HepG2 (cell line): ENCODE results near the gene CDK13. TPM values are rescaled to one million over a fixed set of nuclear protein-coding genes. Genes with fewer than 3 reads are reported as not detected.

Experiments used
- ATAC-seq: fragments of 200-7000 bp; cut with Tn5 transposase; 3 replicates; pipeline ENCODE4 v1.9.1; 2020; ENCODE audit warnings: mild to moderate bottlenecking, moderate library complexity
- BruUV-seq: library from RNA; stranded (reverse); fragments of 400-500 nt; replicated peaks from 2 replicates; lab custom pipeline; 2021; lab: Mats Ljungman, UMichigan
- CTCF ChIA-PET: fragments of 300-600 bp; formaldehyde crosslinking; extraction: SDS; loops from one replicate; lab custom pipeline; 2021; ENCODE audit warnings: low total read pairs, inconsistent platforms, low intra/inter-chr PET ratio; lab: Yijun Ruan, JAX
- POLR2A ChIA-PET: fragments of 350-600 bp; sonication (Branson Sonifier 250); formaldehyde crosslinking; loops from one replicate; lab custom pipeline; 2020; ENCODE audit warnings: antibody characterized with exemption, inconsistent platforms; lab: Yijun Ruan, JAX
- DNase-seq: peaks from one replicate; pipeline ENCODE4 v3.0.0-alpha.2; 2015; ENCODE audit warnings: low spot score
- FAIRE-seq: peaks from 3 replicates; lab custom pipeline; 2011; peaks lifted over from hg19 to GRCh38; lab: Jason Lieb, UNC
- H2AFZ ChIP-seq: one replicate; pipeline ENCODE4 v1.6.1; 2011; ENCODE audit warnings: low read length, inconsistent platforms
- H3K27ac ChIP-seq: fragments of 300-600 bp; 3 replicates; pipeline ENCODE4 v1.8.0; 2011; ENCODE audit warnings: mixed run types, mild to moderate bottlenecking, mixed read lengths, low read length, inconsistent platforms; ENCODE audit not compliant: insufficient read depth; ENCODE audit errors: extremely low read length
- H3K27me3 ChIP-seq, 2 experiments: fragments of 200-600 bp in 1 of 2; 2 replicates in 1 of 2; 3 replicates in 1 of 2; pipeline versions ENCODE4 v1.6.0 to v1.8.0; 2011; ENCODE audit warnings: low read length in 2 of 2, mild to moderate bottlenecking in 2 of 2, moderate library complexity in 2 of 2, inconsistent platforms in 1 of 2; ENCODE audit not compliant: insufficient read depth in 2 of 2, control insufficient read depth in 1 of 2
- H3K36me3 ChIP-seq, 2 experiments: fragments of 200-600 bp in 1 of 2; replicated peaks in 1 of 2; 2 replicates in 1 of 2; 3 replicates in 1 of 2; pipeline versions ENCODE4 v1.5.1 to v1.8.0; 2011; ENCODE audit warnings: low read length in 2 of 2, inconsistent platforms in 1 of 2; ENCODE audit not compliant: insufficient read depth in 2 of 2, control insufficient read depth in 1 of 2
- H3K4me1 ChIP-seq: 2 replicates; pipeline ENCODE4 v1.5.1; 2012; ENCODE audit warnings: low read length, inconsistent platforms; ENCODE audit not compliant: insufficient read depth
- H3K4me2 ChIP-seq: 2 replicates; pipeline ENCODE4 v1.6.0; 2011; ENCODE audit warnings: low read depth, low read length, inconsistent platforms
- H3K4me3 ChIP-seq, 3 experiments: fragments of 200-600 bp in 1 of 3; sonication (generic), shearing (Covaris generic) in 1 of 3; replicated peaks in 1 of 3; 2 replicates each; pipeline ENCODE4 v1.5.1; 2011 to 2016; ENCODE audit warnings: low read length in 3 of 3, inconsistent platforms in 2 of 3, low read depth in 2 of 3, mild to moderate bottlenecking in 2 of 3, control low read depth in 1 of 3, mixed read lengths in 1 of 3; ENCODE audit not compliant: insufficient read depth in 1 of 3
- H3K79me2 ChIP-seq: one replicate; pipeline ENCODE4 v1.6.1; 2011; ENCODE audit warnings: low read length, inconsistent platforms; ENCODE audit not compliant: insufficient read depth
- H3K9ac ChIP-seq: 2 replicates; pipeline ENCODE4 v1.6.0; 2011; ENCODE audit warnings: mild to moderate bottlenecking, low read depth, low read length, inconsistent platforms; ENCODE audit not compliant: insufficient read depth
- H3K9me3 ChIP-seq: 2 replicates; pipeline ENCODE4 v1.5.1; 2012; ENCODE audit warnings: mild to moderate bottlenecking, low read length
- H4K20me1 ChIP-seq: 2 replicates; pipeline ENCODE4 v1.6.0; 2011; ENCODE audit warnings: inconsistent platforms, mild to moderate bottlenecking, low read length, moderate library complexity; ENCODE audit not compliant: insufficient read depth
- ERF ChIP-seq: IDR thresholded peaks from 2 replicates; pipeline ENCODE4 v1.6.1; 2018; ENCODE audit warnings: missing biosample characterization, missing genetic modification reagents
- KLF13 ChIP-seq: sonication (generic); formaldehyde crosslinking; IDR thresholded peaks from 2 replicates; pipeline ENCODE4 v1.4.0; 2020; ENCODE audit warnings: mild to moderate bottlenecking, missing genetic modification reagents
- KLF15 ChIP-seq: sonication (generic); formaldehyde crosslinking; IDR thresholded peaks from 2 replicates; pipeline ENCODE4 v1.8.1; 2023; ENCODE audit warnings: borderline replicate concordance, mild to moderate bottlenecking, inconsistent platforms, missing genetic modification reagents, mixed read lengths
- KMT2A ChIP-seq: sonication (generic); formaldehyde crosslinking; IDR thresholded peaks from 2 replicates; pipeline ENCODE4 v1.4.0; 2020; ENCODE audit warnings: missing genetic modification reagents
- SMAD1 ChIP-seq: sonication (generic); formaldehyde crosslinking; IDR thresholded peaks from 2 replicates; pipeline ENCODE4 v1.4.0; 2020; ENCODE audit warnings: missing genetic modification reagents, low read depth, mild to moderate bottlenecking, borderline replicate concordance
- ZNF468 ChIP-seq: sonication (generic); formaldehyde crosslinking; IDR thresholded peaks from 2 replicates; pipeline ENCODE4 v1.8.0; 2022; ENCODE audit warnings: mild to moderate bottlenecking, moderate library complexity, missing genetic modification reagents
- ZNF547 ChIP-seq: sonication (generic); formaldehyde crosslinking; IDR thresholded peaks from 2 replicates; pipeline ENCODE4 v1.5.1; 2020; ENCODE audit warnings: mild to moderate bottlenecking, missing genetic modification reagents
- WGBS: methylation state at CpG from one replicate; pipeline ENCODE4 v1.1.6; 2017; ENCODE audit warnings: low lambda C conversion rate; 5-methylcytosine and 5-hydroxymethylcytosine counted together
- in situ Hi-C: cut with HindIII; loops from 2 replicates; pipeline ENCODE4 v1.10.0; 2017; ENCODE audit warnings: low pct_unique_long_range_greater_than_20kb; ENCODE audit not compliant: extremely low pct_ligation_motif_present
- intact Hi-C: fragments of 100-400 bp; cut with micrococcal nuclease; formaldehyde crosslinking; loops from one replicate; pipeline ENCODE4 v1.10.0; 2022; ENCODE audit not compliant: unreplicated experiment
- polyA plus RNA-seq, 8 experiments: library from polyadenylated mRNA; depleted of rRNA in 3 of 8; stranded (reverse) in 7 of 8; unstranded in 1 of 8; fragments of >200 nt; fragmentation: Illumina TruSeq in 4 of 8; extraction: Trizol in 4 of 8; gene quantifications; 2 replicates each; pipeline versions ENCODE4 v1.2.1 to v1.2.3, GENCODE V29; 2011 to 2016; ENCODE audit warnings: low read depth in 4 of 8, missing spikeins in 1 of 8, mixed read lengths in 1 of 8; ENCODE audit not compliant: insufficient read depth in 1 of 8
- small RNA-seq, 3 experiments: library from RNA; depleted of rRNA; stranded (forward); fragments of <200 nt; gene quantifications; one replicate each; pipeline ENCODE3, GENCODE V24; 2012; ENCODE audit warnings: low read depth in 2 of 3, low replicate concordance in 1 of 3; ENCODE audit not compliant: insufficient read length in 3 of 3, insufficient read depth in 2 of 3
- total RNA-seq, 5 experiments: library from RNA; depleted of rRNA; stranded (reverse); fragments of >200 nt; fragmentation: Illumina TruSeq; extraction: Trizol; gene quantifications; 2 replicates each; pipeline ENCODE4 v1.2.3, GENCODE V29; 2016; ENCODE audit warnings: low read depth in 1 of 5
- TF ChIP-seq, protein P1 (sequence below): fragments of 450-650 bp; IDR thresholded peaks from 2 replicates; pipeline ENCODE4 v1.6.1; 2017
- TF ChIP-seq, protein P2 (sequence below): IDR thresholded peaks from 2 replicates; pipeline ENCODE4 v1.6.1; 2016

CDK13 gene
- total and polyA plus RNA-seq, 2 of the 13 experiments (the other 11 are each of a cell fraction or from before 2014, with no cell fraction given) = 21.0 to 40.9 TPM

DNA sequence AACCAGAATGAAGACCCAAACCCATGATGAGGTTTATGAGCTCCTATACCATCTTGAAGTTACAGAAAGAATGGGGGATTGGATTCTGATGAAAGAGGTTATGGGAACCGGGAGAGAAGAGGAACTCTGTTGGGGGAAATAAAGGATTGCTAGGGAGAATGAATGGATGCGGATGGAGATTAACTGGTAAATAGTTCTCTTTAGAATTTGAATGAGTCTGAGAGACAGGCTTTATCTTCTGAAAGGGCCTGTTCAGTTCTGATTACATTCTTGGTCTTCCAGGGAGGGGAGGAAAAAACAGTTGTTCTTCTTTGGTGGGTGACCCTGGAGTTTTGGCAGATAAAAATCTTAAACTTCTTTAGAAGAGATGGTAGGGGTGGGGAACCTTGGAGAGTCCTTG is 198.6 kb downstream of the CDK13 start:
- FAIRE-seq (no peak), DNase-seq (no peak), ATAC-seq (no peak)
- in situ Hi-C loops = no loop called here
- POLR2A ChIA-PET = no interaction called here
- Histone ChIP-seq H2AFZ (no peak overlapping the region), H3K9me3 (no peaks in the 10 kb centered on the region), H3K9ac (no peak overlapping the region), H3K4me2 (no peak overlapping the region), H3K27ac (no peak overlapping the region), H3K4me3 (no peak overlapping the region), H4K20me1 (no peaks in the 10 kb centered on the region), H3K79me2 (no peaks in the 10 kb centered on the region), H3K36me3 (no peaks in the 10 kb centered on the region), H3K27me3 (no peaks in the 10 kb centered on the region), H3K4me1 (no peaks in the 10 kb centered on the region)
- intact Hi-C loops = no loop called here
- WGBS = 99% methylated on average over 2 of the region's 2 CpGs
- TF ChIP-seq, protein P1, sequence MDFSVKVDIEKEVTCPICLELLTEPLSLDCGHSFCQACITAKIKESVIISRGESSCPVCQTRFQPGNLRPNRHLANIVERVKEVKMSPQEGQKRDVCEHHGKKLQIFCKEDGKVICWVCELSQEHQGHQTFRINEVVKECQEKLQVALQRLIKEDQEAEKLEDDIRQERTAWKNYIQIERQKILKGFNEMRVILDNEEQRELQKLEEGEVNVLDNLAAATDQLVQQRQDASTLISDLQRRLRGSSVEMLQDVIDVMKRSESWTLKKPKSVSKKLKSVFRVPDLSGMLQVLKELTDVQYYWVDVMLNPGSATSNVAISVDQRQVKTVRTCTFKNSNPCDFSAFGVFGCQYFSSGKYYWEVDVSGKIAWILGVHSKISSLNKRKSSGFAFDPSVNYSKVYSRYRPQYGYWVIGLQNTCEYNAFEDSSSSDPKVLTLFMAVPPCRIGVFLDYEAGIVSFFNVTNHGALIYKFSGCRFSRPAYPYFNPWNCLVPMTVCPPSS = no peak
- TF ChIP-seq ZNF547 (CRISPR knock-in tag) = no peak
- TF ChIP-seq KMT2A (CRISPR knock-in tag) = no peak
- TF ChIP-seq SMAD1 (CRISPR knock-in tag) = no peak
- no peak for TF ChIP-seq KLF15 (CRISPR knock-in tag)
- TF ChIP-seq KLF13 = no peak
- no peak for TF ChIP-seq ERF (CRISPR knock-in tag)
- no peak for TF ChIP-seq ZNF468 (CRISPR knock-in tag)
- TF ChIP-seq, protein P2, sequence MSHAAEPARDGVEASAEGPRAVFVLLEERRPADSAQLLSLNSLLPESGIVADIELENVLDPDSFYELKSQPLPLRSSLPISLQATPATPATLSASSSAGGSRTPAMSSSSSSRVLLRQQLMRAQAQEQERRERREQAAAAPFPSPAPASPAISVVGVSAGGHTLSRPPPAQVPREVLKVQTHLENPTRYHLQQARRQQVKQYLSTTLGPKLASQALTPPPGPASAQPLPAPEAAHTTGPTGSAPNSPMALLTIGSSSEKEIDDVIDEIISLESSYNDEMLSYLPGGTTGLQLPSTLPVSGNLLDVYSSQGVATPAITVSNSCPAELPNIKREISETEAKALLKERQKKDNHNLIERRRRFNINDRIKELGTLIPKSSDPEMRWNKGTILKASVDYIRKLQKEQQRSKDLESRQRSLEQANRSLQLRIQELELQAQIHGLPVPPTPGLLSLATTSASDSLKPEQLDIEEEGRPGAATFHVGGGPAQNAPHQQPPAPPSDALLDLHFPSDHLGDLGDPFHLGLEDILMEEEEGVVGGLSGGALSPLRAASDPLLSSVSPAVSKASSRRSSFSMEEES (CRISPR knock-in tag) = no peak
- BruUV-seq = no TSS peak
- CTCF ChIA-PET = no interaction called here

Small RNA genes lying within 50 kb of the gene (small RNA-seq; reads per million reads assigned to genes)
- gene AC006023.1 = 0 reads per million in 3 experiments
- gene AC006023.2 = 0 reads per million in 3 experiments

Other genes starting within 250 kb of the CDK13 start
- 45.7 and 66.9 TPM in 2 replicates for gene MPLKIP, start 184.4 kb downstream of the CDK13 start, total RNA-seq (2016; rRNA removed; fragmentation: Illumina TruSeq; extraction: Trizol)
- 38.2 and 40.1 TPM in 2 replicates for gene MPLKIP, start 184.4 kb downstream of the CDK13 start, polyA plus RNA-seq (2011; rRNA removed)
- gene SUGCT, start 184.7 kb downstream of the CDK13 start, total RNA-seq (2016; rRNA removed; fragmentation: Illumina TruSeq; extraction: Trizol) = 22.2 and 23.6 TPM in 2 replicates
- gene SUGCT, start 184.7 kb downstream of the CDK13 start, polyA plus RNA-seq (2011; rRNA removed) = 8.7 and 10.1 TPM in 2 replicates